GM23338 (cell line): ENCODE data around the gene HDAC10. TPM values are rescaled to one million over a fixed set of nuclear protein-coding genes. Genes with fewer than 3 reads are reported as not detected.

ENCODE experiments used
- ATAC-seq: fragments of 200-7000 bp; cut with Tn5 transposase; 3 replicates; pipeline ENCODE4 v1.9.1; 2020
- DNase-seq: peaks from one replicate; pipeline ENCODE4 v3.0.0-alpha.2; 2015; ENCODE audit warnings: low spot score
- H2AFZ ChIP-seq: fragments of 200-600 bp; sonication (generic); 2 replicates; pipeline ENCODE4 v1.8.0; 2016; ENCODE audit warnings: antibody characterized with exemption, mild to moderate bottlenecking, moderate library complexity
- H3F3A ChIP-seq: fragments of 200-600 bp; sonication (generic); replicated peaks from 2 replicates; pipeline ENCODE4 v1.8.0; 2017; ENCODE audit warnings: antibody characterized with exemption, mixed run types, low read depth
- H3K27ac ChIP-seq: fragments of 200-600 bp; sonication (generic); 2 replicates; pipeline ENCODE4 v1.6.1; 2016; ENCODE audit warnings: low read depth
- H3K27me3 ChIP-seq: fragments of 200-600 bp; sonication (generic); 2 replicates; pipeline ENCODE4 v1.8.0; 2016; ENCODE audit warnings: mild to moderate bottlenecking, mixed run types, moderate library complexity; ENCODE audit not compliant: insufficient read depth
- H3K36me3 ChIP-seq: fragments of 200-600 bp; sonication (generic); 2 replicates; pipeline ENCODE4 v1.8.0; 2016; ENCODE audit warnings: mild to moderate bottlenecking; ENCODE audit not compliant: insufficient read depth
- H3K4me1 ChIP-seq: fragments of 200-600 bp; sonication (generic); 2 replicates; pipeline ENCODE4 v1.8.0; 2016; ENCODE audit warnings: mild to moderate bottlenecking, moderate library complexity; ENCODE audit not compliant: insufficient read depth
- H3K4me2 ChIP-seq: fragments of 200-600 bp; sonication (generic); 2 replicates; pipeline ENCODE4 v1.7.1; 2017; ENCODE audit warnings: mixed run types
- H3K4me3 ChIP-seq: fragments of 200-600 bp; sonication (generic); 2 replicates; pipeline ENCODE4 v1.6.1; 2016; ENCODE audit warnings: mixed run types
- H3K79me2 ChIP-seq: fragments of 200-600 bp; sonication (generic); replicated peaks from 2 replicates; pipeline ENCODE4 v1.8.0; 2017; ENCODE audit warnings: mild to moderate bottlenecking; ENCODE audit not compliant: insufficient read depth
- H3K9me2 ChIP-seq: fragments of 200-600 bp; sonication (generic); 2 replicates; pipeline ENCODE4 v1.8.0; 2017; ENCODE audit not compliant: insufficient read depth
- H4K20me1 ChIP-seq: fragments of 200-600 bp; sonication (generic); replicated peaks from 2 replicates; pipeline ENCODE4 v1.8.0; 2017; ENCODE audit warnings: mild to moderate bottlenecking; ENCODE audit not compliant: insufficient read depth
- H3K27ac Mint-ChIP-seq: 2 replicates; pipeline ENCODE4 v1.8.0; 2020; ENCODE audit warnings: inconsistent platforms, mild to moderate bottlenecking, moderate library complexity, mixed read lengths
- H3K27me3 Mint-ChIP-seq: 3 replicates; pipeline ENCODE4 v1.8.0; 2022; ENCODE audit warnings: low read depth, mild to moderate bottlenecking, moderate library complexity, mixed read lengths, inconsistent platforms; ENCODE audit not compliant: insufficient read depth, poor library complexity
- H3K36me3 Mint-ChIP-seq: 3 replicates; pipeline ENCODE4 v1.8.0; 2021; ENCODE audit warnings: low read depth, mild to moderate bottlenecking, inconsistent platforms, moderate library complexity, mixed read lengths
- H3K4me1 Mint-ChIP-seq: 3 replicates; pipeline ENCODE4 v1.8.0; 2020; ENCODE audit warnings: mild to moderate bottlenecking, inconsistent platforms, mixed read lengths
- H3K4me3 Mint-ChIP-seq: 3 replicates; pipeline ENCODE4 v1.8.0; 2021; ENCODE audit warnings: moderate library complexity, mild to moderate bottlenecking, inconsistent platforms, mixed read lengths
- H3K9me3 Mint-ChIP-seq: 3 replicates; pipeline ENCODE4 v1.8.0; 2020; ENCODE audit warnings: moderate library complexity, mild to moderate bottlenecking, inconsistent platforms, mixed read lengths
- EZH2 ChIP-seq: fragments of 200-600 bp; sonication (generic); IDR thresholded peaks from one replicate; pipeline ENCODE4 v1.8.0; 2017; ENCODE audit warnings: antibody characterized with exemption, mild to moderate bottlenecking, low read depth; ENCODE audit not compliant: unreplicated experiment
- EZH2phosphoT487 ChIP-seq: fragments of 200-600 bp; sonication (generic); IDR thresholded peaks from one replicate; pipeline ENCODE4 v1.8.1; 2018; ENCODE audit warnings: antibody characterized with exemption; ENCODE audit not compliant: unreplicated experiment
- JUNB ChIP-seq: IDR thresholded peaks from one replicate; pipeline ENCODE4 v1.6.1; 2016; ENCODE audit warnings: antibody characterized with exemption; ENCODE audit not compliant: unreplicated experiment
- NANOG ChIP-seq: IDR thresholded peaks from 2 replicates; pipeline ENCODE4 v1.6.1; 2016; ENCODE audit warnings: antibody characterized with exemption, borderline replicate concordance
- POLR2AphosphoS5 ChIP-seq: IDR thresholded peaks from 2 replicates; pipeline ENCODE4 v1.6.1; 2016; ENCODE audit warnings: antibody characterized with exemption, low read depth
- REST ChIP-seq: IDR thresholded peaks from one replicate; pipeline ENCODE4 v1.6.1; 2018; ENCODE audit warnings: antibody characterized with exemption; ENCODE audit not compliant: unreplicated experiment
- STAT1 ChIP-seq: IDR thresholded peaks from one replicate; pipeline ENCODE4 v1.6.1; 2016; ENCODE audit warnings: antibody characterized with exemption; ENCODE audit not compliant: unreplicated experiment
- ZNF114 ChIP-seq: fragments of 250-450 bp; sonication (Bioruptor Pico); IDR thresholded peaks from 2 replicates; pipeline ENCODE4 v1.5.0; 2020; ENCODE audit warnings: mild to moderate bottlenecking, moderate library complexity
- ZNF331 ChIP-seq: fragments of 250-450 bp; sonication (Bioruptor Pico); IDR thresholded peaks from 2 replicates; pipeline ENCODE4 v1.5.0; 2020; ENCODE audit warnings: low read depth, mild to moderate bottlenecking, moderate library complexity
- polyA plus RNA-seq: library from polyadenylated mRNA; unstranded; fragments of >200 nt; fragmentation: Nextera tagmentation; extraction: Ambion mirVana; gene quantifications from 2 replicates; pipeline ENCODE4 v1.2.1, GENCODE V29; 2016
- total RNA-seq: library from RNA; depleted of rRNA; stranded (reverse); fragments of >200 nt; shearing (Covaris generic); gene quantifications from 2 replicates; pipeline ENCODE4 v1.2.3, GENCODE V29; 2014
- TF ChIP-seq, protein P1 (sequence below): IDR thresholded peaks from 2 replicates; pipeline ENCODE4 v1.6.1; 2016; ENCODE audit warnings: antibody characterized with exemption

The HDAC10 gene
- total and polyA plus RNA-seq, 2 experiments from 2014 or later, result 4.1 to 41.9 TPM

GRCh38 chr22:50275181-50276055 lies 24.4 kb upstream of the HDAC10 start (continued):
- no peak for TF ChIP-seq REST
- no peak for TF ChIP-seq JUNB
- TF ChIP-seq ZNF114 (CRISPR knock-in tag), result no peak
- TF ChIP-seq, protein P1, sequence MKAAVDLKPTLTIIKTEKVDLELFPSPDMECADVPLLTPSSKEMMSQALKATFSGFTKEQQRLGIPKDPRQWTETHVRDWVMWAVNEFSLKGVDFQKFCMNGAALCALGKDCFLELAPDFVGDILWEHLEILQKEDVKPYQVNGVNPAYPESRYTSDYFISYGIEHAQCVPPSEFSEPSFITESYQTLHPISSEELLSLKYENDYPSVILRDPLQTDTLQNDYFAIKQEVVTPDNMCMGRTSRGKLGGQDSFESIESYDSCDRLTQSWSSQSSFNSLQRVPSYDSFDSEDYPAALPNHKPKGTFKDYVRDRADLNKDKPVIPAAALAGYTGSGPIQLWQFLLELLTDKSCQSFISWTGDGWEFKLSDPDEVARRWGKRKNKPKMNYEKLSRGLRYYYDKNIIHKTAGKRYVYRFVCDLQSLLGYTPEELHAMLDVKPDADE, result no peak
- TF ChIP-seq EZH2phosphoT487, result no peak
- TF ChIP-seq NANOG, result no peak

GRCh38 chr22:50274771-50275170 lies 23.7 kb upstream of the HDAC10 start:
- Histone ChIP-seq H3K4me1 (no peaks in the 10 kb centered on the region), H3K79me2 (no peaks in the 10 kb centered on the region), H3F3A (peaks cover 8% of the 10 kb centered on the region; the same call in 1 of the 2 replicates), H3K4me2 (no peak overlapping the region), H2AFZ (no peak overlapping the region), H3K9me2 (no peaks in the 10 kb centered on the region), H3K4me3 (no peak overlapping the region), H4K20me1 (no peaks in the 10 kb centered on the region), H3K27me3 (peaks cover 22% of the 10 kb centered on the region), H3K36me3 (0 out of 2 replicates have a peak, but pooled peaks cover 8% of the 10 kb centered on the region), H3K27ac (no peak overlapping the region)
- no peak overlapping the region for H3K4me3 Mint-ChIP-seq
- ATAC-seq, result no peak
- H3K4me1 Mint-ChIP-seq, result peaks cover 2% of the 10 kb centered on the region; the same call in 1 of the 3 replicates
- peaks cover 20% of the 10 kb centered on the region for H3K27me3 Mint-ChIP-seq
- H3K36me3 Mint-ChIP-seq, result peaks cover 54% of the 10 kb centered on the region
- H3K27ac Mint-ChIP-seq, result no peak overlapping the region
- DNase-seq, result no peak
- peaks cover 18% of the 10 kb centered on the region for H3K9me3 Mint-ChIP-seq
- TF ChIP-seq, protein P1, result no peak
- TF ChIP-seq ZNF331 (CRISPR knock-in tag), result no peak
- TF ChIP-seq REST, result no peak
- no peak for TF ChIP-seq NANOG
- TF ChIP-seq EZH2, result no peak
- TF ChIP-seq ZNF114 (CRISPR knock-in tag), result no peak
- TF ChIP-seq EZH2phosphoT487, result no peak
- TF ChIP-seq POLR2AphosphoS5, result no peak
- TF ChIP-seq STAT1, result no peak
- no peak for TF ChIP-seq JUNB
